GM21360 (cell line): Measurements from ENCODE around the gene PORCN.
"Not testable (repeated sequence)": the region's sequence is repeated elsewhere in the genome, so short reads cannot be mapped to it uniquely, and the experiment has no call there.

Experiments
- ATAC-seq: cut with Tn5 transposase; IDR thresholded peaks from one replicate; pipeline ENCODE4 v1.9.1; 2021; ENCODE audit warnings: mild to moderate bottlenecking, moderate library complexity; ENCODE audit not compliant: unreplicated experiment

The PORCN gene

GRCh38 chrX:48538641-48539344 lies 30.0 kb downstream of the PORCN start:
- ATAC-seq: no peak

GRCh38 chrX:48539345-48540027 lies 30.7 kb downstream of the PORCN start, which contains the start of gene TBC1D25:
Gene TBC1D25, plus strand, starts transcription at chrX:48539714. Its CDS starts 84 bp downstream, at chrX:48539798.
- peak; percentile 77 for ATAC-seq

DNA sequence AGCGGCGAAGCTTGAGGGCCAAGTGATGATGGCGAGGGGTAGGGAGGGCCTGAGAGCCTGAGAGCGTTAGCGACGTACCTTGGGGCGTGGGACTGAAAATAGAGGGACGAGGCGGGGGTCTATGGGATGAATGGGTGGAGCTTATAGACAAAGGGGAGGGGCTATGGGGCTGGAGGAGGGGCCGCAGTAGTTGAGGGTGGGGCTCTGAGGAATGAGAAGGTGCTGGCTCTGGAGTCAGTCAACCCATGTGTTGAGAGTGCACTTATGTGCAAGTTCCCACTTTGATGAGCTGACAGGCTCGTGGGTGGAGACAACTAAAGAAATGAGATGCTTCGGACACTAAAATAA lies 31.2 kb downstream of the PORCN start:
- peak; percentile 32 for ATAC-seq

DNA sequence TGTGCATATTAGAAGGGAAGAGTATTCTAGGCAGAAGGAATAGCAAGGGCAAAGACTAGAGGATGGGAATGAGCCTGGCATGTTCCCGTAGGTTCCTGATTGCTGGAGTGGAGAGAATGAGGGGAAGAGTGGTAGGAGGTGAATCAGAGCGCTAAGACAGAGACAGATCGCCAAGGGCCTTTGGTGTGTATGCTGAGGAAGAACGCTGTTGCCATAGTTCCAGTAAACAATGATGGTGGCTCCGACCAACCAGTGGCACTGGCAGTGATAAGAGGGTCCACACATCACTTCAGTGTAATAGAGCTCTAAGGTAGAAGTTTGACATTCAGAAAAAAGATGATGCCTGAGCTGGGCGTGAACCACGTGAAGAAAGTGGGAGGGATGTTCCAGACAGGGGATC lies 31.7 kb downstream of the PORCN start:
- ATAC-seq: no peak

- ATAC-seq: no peak
Observed at GRCh38 chrX:48541140-48541814, 32.5 kb downstream of the PORCN start.

- no peak for ATAC-seq
Observed at GRCh38 chrX:48548871-48549270, 40.1 kb downstream of the PORCN start.

- ATAC-seq: not testable (repeated sequence)
Observed at GRCh38 chrX:48555731-48556325, 47.0 kb downstream of the PORCN start.

DNA sequence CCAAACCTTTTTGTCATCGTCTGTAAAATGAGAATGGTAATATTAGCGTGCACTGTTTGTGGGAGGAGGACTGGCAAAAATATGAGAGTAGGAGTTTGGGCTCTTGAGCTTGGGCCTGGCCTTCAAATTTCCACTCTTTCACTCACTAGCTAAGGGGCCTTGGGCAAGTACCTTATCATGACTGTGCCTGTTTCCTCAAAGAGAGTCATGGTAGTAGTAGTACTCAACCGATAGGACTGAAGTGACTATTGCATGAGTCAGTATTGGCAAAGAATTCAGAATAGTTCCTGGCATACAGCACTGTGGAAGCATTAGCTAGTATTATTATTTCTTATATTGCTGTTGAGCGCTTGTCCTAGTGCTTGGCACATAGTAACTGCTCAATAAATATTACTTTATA lies 49.5 kb downstream of the PORCN start:
- no peak for ATAC-seq

- no peak for ATAC-seq
Observed at GRCh38 chrX:48559636-48560035, 50.8 kb downstream of the PORCN start.

GRCh38 chrX:48560056-48560455 lies 51.3 kb downstream of the PORCN start:
- no peak for ATAC-seq

DNA sequence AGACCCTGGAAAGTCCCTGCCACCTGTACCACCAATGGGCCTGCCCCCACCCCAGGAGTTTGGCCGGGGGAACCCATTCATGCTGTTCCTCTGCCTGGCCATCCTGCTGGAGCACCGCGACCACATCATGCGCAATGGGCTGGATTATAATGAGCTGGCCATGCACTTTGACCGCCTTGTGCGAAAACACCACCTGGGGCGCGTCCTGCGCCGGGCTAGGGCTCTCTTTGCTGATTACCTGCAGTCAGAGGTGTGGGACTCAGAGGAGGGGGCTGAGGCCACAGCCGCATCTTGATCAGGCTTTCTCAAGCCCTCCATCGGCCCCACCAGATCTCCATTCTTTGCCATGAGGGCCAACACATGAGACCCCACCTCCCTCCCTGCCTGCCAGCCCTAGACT lies 51.9 kb downstream of the PORCN start:
- ATAC-seq: no peak

- ATAC-seq: no peak
Observed at GRCh38 chrX:48569958-48570357, 61.2 kb downstream of the PORCN start.
